Mesothelial cell of epicardium (in vitro differentiated cells): ENCODE data around the gene RIC3. TPM values are rescaled to one million over a fixed set of nuclear protein-coding genes. Genes with fewer than 3 reads are reported as not detected.

Source experiments
- DNase-seq, 2 experiments: peaks; one replicate each; pipeline ENCODE4 v3.0.0; 2021; ENCODE audit warnings: low spot score in 2 of 2; ENCODE audit not compliant: unreplicated experiment in 2 of 2
- H3K27ac Mint-ChIP-seq: 2 replicates; pipeline ENCODE4 v1.8.0; 2021; ENCODE audit warnings: mixed read lengths
- H3K27me3 Mint-ChIP-seq: 2 replicates; pipeline ENCODE4 v1.8.0; 2021; ENCODE audit warnings: low read depth, mixed read lengths
- H3K36me3 Mint-ChIP-seq: 2 replicates; pipeline ENCODE4 v1.8.0; 2021; ENCODE audit warnings: mixed read lengths
- H3K4me1 Mint-ChIP-seq: 2 replicates; pipeline ENCODE4 v1.8.0; 2021; ENCODE audit warnings: mixed read lengths
- H3K4me3 Mint-ChIP-seq: 2 replicates; pipeline ENCODE4 v1.8.0; 2021; ENCODE audit warnings: mild to moderate bottlenecking, moderate library complexity, mixed read lengths
- H3K9me3 Mint-ChIP-seq: 2 replicates; pipeline ENCODE4 v1.8.0; 2021; ENCODE audit warnings: mixed read lengths
- CTCF ChIP-seq: fragments of 200-600 bp; sonication (generic); IDR thresholded peaks from one replicate; pipeline ENCODE4 v1.5.0; 2021; ENCODE audit warnings: antibody characterized with exemption; ENCODE audit not compliant: unreplicated experiment
- total RNA-seq: library from RNA; stranded (reverse); gene quantifications from 3 replicates; pipeline ENCODE4 v1.2.1, GENCODE V29; 2021

Gene RIC3
- total RNA-seq, 1 donor from 2014 or later, result 1.9 TPM

- Mint-ChIP-seq H3K27ac (no peak overlapping the region), H3K9me3 (no peaks in the 10 kb centered on the region), H3K4me1 (peaks cover 42% of the 10 kb centered on the region), H3K36me3 (no peaks in the 10 kb centered on the region), H3K27me3 (no peaks in the 10 kb centered on the region), H3K4me3 (no peak overlapping the region)
- no peak for DNase-seq
- no peak for TF ChIP-seq CTCF
Measured at GRCh38 chr11:8087185-8087584, 81.6 kb downstream of the RIC3 start.

- no peak for TF ChIP-seq CTCF
- Mint-ChIP-seq H3K9me3 (no peaks in the 10 kb centered on the region), H3K27ac (no peak overlapping the region), H3K4me1 (peaks cover 48% of the 10 kb centered on the region), H3K27me3 (no peaks in the 10 kb centered on the region), H3K36me3 (no peaks in the 10 kb centered on the region), H3K4me3 (no peak overlapping the region)
- no peak for DNase-seq
Measured at GRCh38 chr11:8086571-8086970, 82.3 kb downstream of the RIC3 start.

GRCh38 chr11:8086001-8086479, 82.8 kb downstream of the RIC3 start:
- no peak for DNase-seq
- Mint-ChIP-seq H3K9me3 (no peaks in the 10 kb centered on the region), H3K27me3 (no peaks in the 10 kb centered on the region), H3K36me3 (no peaks in the 10 kb centered on the region), H3K4me1 (peaks cover 48% of the 10 kb centered on the region), H3K4me3 (no peak overlapping the region), H3K27ac (no peak overlapping the region)
- TF ChIP-seq CTCF, result no peak

GRCh38 chr11:8085011-8085645, 83.7 kb downstream of the RIC3 start:
- no peaks in the 10 kb centered on the region for H3K9me3 Mint-ChIP-seq
- no peak overlapping the region for H3K4me3 Mint-ChIP-seq
- no peak overlapping the region for H3K27ac Mint-ChIP-seq
- H3K4me1 Mint-ChIP-seq, result peaks cover 52% of the 10 kb centered on the region
- no peaks in the 10 kb centered on the region for H3K27me3 Mint-ChIP-seq
- TF ChIP-seq CTCF, result no peak
- no peak for DNase-seq
- no peaks in the 10 kb centered on the region for H3K36me3 Mint-ChIP-seq

- DNase-seq, result no peak
- H3K9me3 Mint-ChIP-seq, result no peaks in the 10 kb centered on the region
- no peak for TF ChIP-seq CTCF
- H3K4me3 Mint-ChIP-seq, result no peak overlapping the region
- H3K36me3 Mint-ChIP-seq, result no peaks in the 10 kb centered on the region
- no peaks in the 10 kb centered on the region for H3K27me3 Mint-ChIP-seq
- H3K27ac Mint-ChIP-seq, result peak overlapping the region; percentile 50
- H3K4me1 Mint-ChIP-seq, result peaks cover 52% of the 10 kb centered on the region
Measured at GRCh38 chr11:8084352-8084751, 84.5 kb downstream of the RIC3 start.
